WTC11 (cell line): ENCODE data around the gene TAOK2. TPM values are rescaled to one million over a fixed set of nuclear protein-coding genes. Genes with fewer than 3 reads are reported as not detected.
A peak's percentile ranks its signal among the peaks of the same experiment; 100 is the strongest.

Experiments used
- ATAC-seq: fragments of 200-7000 bp; cut with Tn5 transposase; 2 replicates; pipeline ENCODE4 v1.10.0; 2021; ENCODE audit warnings: mild to moderate bottlenecking, moderate library complexity
- CTCF ChIA-PET: fragments of 300-600 bp; sonication (Branson Sonifier 250); formaldehyde crosslinking; loops from one replicate; lab custom pipeline; 2021; ENCODE audit warnings: antibody characterized with exemption; lab: Charles Lee
- POLR2A ChIA-PET: fragments of 350-600 bp; sonication (Branson Sonifier 250); formaldehyde crosslinking; loops from one replicate; lab custom pipeline; 2021; ENCODE audit warnings: antibody characterized with exemption; lab: Charles Lee
- DNase-seq: peaks from one replicate; pipeline ENCODE4 v3.0.0; 2021; ENCODE audit warnings: low spot score
- H3K27ac Mint-ChIP-seq: 2 replicates; pipeline ENCODE4 v1.8.0; 2021; ENCODE audit warnings: mixed read lengths
- H3K27me3 Mint-ChIP-seq: 2 replicates; pipeline ENCODE4 v1.8.0; 2021; ENCODE audit warnings: low read depth, mild to moderate bottlenecking, moderate library complexity, mixed read lengths
- H3K36me3 Mint-ChIP-seq: 2 replicates; pipeline ENCODE4 v1.8.0; 2021; ENCODE audit warnings: mixed read lengths
- H3K4me1 Mint-ChIP-seq: 2 replicates; pipeline ENCODE4 v1.8.0; 2022; ENCODE audit warnings: mixed read lengths
- H3K4me3 Mint-ChIP-seq: 2 replicates; pipeline ENCODE4 v1.8.0; 2021; ENCODE audit warnings: mild to moderate bottlenecking, moderate library complexity, mixed read lengths
- H3K9me3 Mint-ChIP-seq: 2 replicates; pipeline ENCODE4 v1.8.0; 2021; ENCODE audit warnings: mixed read lengths
- ATF1 ChIP-seq: sonication (generic); formaldehyde crosslinking; IDR thresholded peaks from 2 replicates; pipeline ENCODE4 v1.8.1; 2023; ENCODE audit warnings: mild to moderate bottlenecking, moderate library complexity, missing genetic modification reagents
- CREM ChIP-seq: sonication (generic); formaldehyde crosslinking; IDR thresholded peaks from 2 replicates; pipeline ENCODE4 v1.8.1; 2022; ENCODE audit warnings: mild to moderate bottlenecking, missing genetic modification reagents, moderate library complexity
- ERG ChIP-seq: fragments of 250-450 bp; sonication (Bioruptor Pico); IDR thresholded peaks from 2 replicates; pipeline ENCODE4 v1.8.0; 2021; ENCODE audit warnings: mild to moderate bottlenecking
- FOXJ3 ChIP-seq: sonication (generic); formaldehyde crosslinking; IDR thresholded peaks from 2 replicates; pipeline ENCODE4 v1.9.0; 2021; ENCODE audit warnings: missing genetic modification reagents, mild to moderate bottlenecking, borderline replicate concordance
- FOXP1 ChIP-seq: sonication (generic); formaldehyde crosslinking; IDR thresholded peaks from 2 replicates; pipeline ENCODE4 v1.8.0; 2022; ENCODE audit warnings: missing genetic modification reagents, mild to moderate bottlenecking, moderate library complexity, borderline replicate concordance
- NFATC4 ChIP-seq: fragments of 250-450 bp; sonication (Bioruptor Pico); IDR thresholded peaks from 2 replicates; pipeline ENCODE4 v1.9.0; 2021; ENCODE audit warnings: mild to moderate bottlenecking
- SP1 ChIP-seq: sonication (generic); formaldehyde crosslinking; conservative IDR thresholded peaks from 2 replicates; pipeline ENCODE4 v1.8.1; 2022; ENCODE audit warnings: missing genetic modification reagents
- TEAD4 ChIP-seq: sonication (generic); formaldehyde crosslinking; IDR thresholded peaks from 2 replicates; pipeline ENCODE4 v1.8.0; 2022; ENCODE audit warnings: mild to moderate bottlenecking, missing genetic modification reagents
- ZNF232 ChIP-seq: sonication (generic); formaldehyde crosslinking; IDR thresholded peaks from 2 replicates; pipeline ENCODE4 v1.8.0; 2022; ENCODE audit warnings: mild to moderate bottlenecking, missing genetic modification reagents
- ZNF317 ChIP-seq: sonication (generic); formaldehyde crosslinking; IDR thresholded peaks from 2 replicates; pipeline ENCODE4 v1.8.1; 2023; ENCODE audit warnings: low read depth, mild to moderate bottlenecking, moderate library complexity, missing genetic modification reagents, borderline replicate concordance
- total RNA-seq: library from RNA; stranded (reverse); gene quantifications from 3 replicates; pipeline ENCODE4 v1.2.3, GENCODE V29; 2021
- TF ChIP-seq, protein P1 (sequence below): sonication (generic); formaldehyde crosslinking; IDR thresholded peaks from 2 replicates; pipeline ENCODE4 v1.8.1; 2023; ENCODE audit warnings: mild to moderate bottlenecking, missing genetic modification reagents
- TF ChIP-seq, protein P2 (sequence below): fragments of 250-450 bp; sonication (Bioruptor Pico); conservative IDR thresholded peaks from 2 replicates; pipeline ENCODE4 v1.9.0; 2021; ENCODE audit warnings: mild to moderate bottlenecking
- TF ChIP-seq, protein P3 (sequence below): sonication (generic); formaldehyde crosslinking; IDR thresholded peaks from 2 replicates; pipeline ENCODE4 v1.8.0; 2023; ENCODE audit warnings: missing genetic modification reagents, mild to moderate bottlenecking, borderline replicate concordance

Gene TAOK2
- total RNA-seq, 1 experiment from 2014 or later = 42.4 TPM

DNA sequence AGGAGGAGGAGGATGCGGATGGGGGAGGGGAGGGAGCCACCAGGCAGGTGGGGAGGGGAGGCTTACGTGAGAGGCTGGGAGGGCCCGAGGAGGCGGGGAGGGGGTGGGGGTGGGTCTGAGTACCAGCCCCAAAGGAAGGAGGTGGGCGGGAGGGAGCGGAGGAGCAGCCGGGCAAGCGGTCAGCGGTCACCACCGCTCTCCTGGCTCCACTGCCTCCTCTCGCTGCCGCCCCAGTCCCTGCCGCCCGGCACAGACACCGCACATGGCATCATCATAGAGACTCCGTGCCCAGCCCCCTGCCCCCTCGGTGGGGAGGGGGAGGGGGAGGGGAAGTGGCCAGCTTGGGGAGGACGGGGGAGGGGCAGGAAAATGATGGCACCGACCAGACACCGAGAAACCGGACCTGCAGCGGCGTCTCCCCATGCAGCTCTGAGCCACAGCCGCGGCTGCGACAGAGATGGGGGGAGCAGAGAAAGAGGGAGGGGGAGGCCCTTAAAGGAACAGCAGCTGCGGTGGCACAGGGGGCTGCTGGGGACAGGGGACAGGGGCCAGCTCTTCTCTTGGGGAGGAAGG is 57.3 kb downstream of the TAOK2 start, which contains the start of gene TLCD3B:
Gene TLCD3B (minus strand): TSS at position 431 of the 573 bp plus-strand sequence. CDS start 744 bp downstream, outside the sequence.
- H3K27me3 Mint-ChIP-seq = peaks cover 40% of the 10 kb centered on the region
- H3K36me3 Mint-ChIP-seq = no peaks in the 10 kb centered on the region
- POLR2A ChIA-PET = interaction anchor here (0.5 to 1.5 kb wide), 4 partner anchors 29 to 346 kb away, joined by 3 to 5 read pairs (median 3); partner anchors contain the start of gene ALDOA
- TF ChIP-seq SP1 (CRISPR knock-in tag) (peak; percentile 54), ERG (CRISPR knock-in tag) (no peak), FOXP1 (CRISPR knock-in tag) (no peak), ZNF317 (CRISPR knock-in tag) (no peak), TEAD4 (CRISPR knock-in tag) (no peak), NFATC4 (CRISPR knock-in tag) (no peak)
- TF ChIP-seq, protein P1, sequence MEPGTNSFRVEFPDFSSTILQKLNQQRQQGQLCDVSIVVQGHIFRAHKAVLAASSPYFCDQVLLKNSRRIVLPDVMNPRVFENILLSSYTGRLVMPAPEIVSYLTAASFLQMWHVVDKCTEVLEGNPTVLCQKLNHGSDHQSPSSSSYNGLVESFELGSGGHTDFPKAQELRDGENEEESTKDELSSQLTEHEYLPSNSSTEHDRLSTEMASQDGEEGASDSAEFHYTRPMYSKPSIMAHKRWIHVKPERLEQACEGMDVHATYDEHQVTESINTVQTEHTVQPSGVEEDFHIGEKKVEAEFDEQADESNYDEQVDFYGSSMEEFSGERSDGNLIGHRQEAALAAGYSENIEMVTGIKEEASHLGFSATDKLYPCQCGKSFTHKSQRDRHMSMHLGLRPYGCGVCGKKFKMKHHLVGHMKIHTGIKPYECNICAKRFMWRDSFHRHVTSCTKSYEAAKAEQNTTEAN (CRISPR knock-in tag) = 0 out of 2 replicates have a peak, but pooled peaks have one; percentile 48
- TF ChIP-seq, all 79 proteins: peak for 2
- ATAC-seq = peak; percentile 18
- peaks cover 35% of the 10 kb centered on the region for H3K4me1 Mint-ChIP-seq
- DNase-seq = no peak
- H3K27ac Mint-ChIP-seq = no peak within 1 kb of the TSS
- H3K4me3 Mint-ChIP-seq = peak within 1 kb of the TSS; percentile 79
- CTCF ChIA-PET = interaction anchor here (0.6 to 3.6 kb wide), 40 partner anchors 7 to 1747 kb away, joined by 3 to 79 read pairs (median 13); partner anchors contain the start of genes ASPHD1, C16orf92, CDIPT and DOC2A
- H3K9me3 Mint-ChIP-seq = no peaks in the 10 kb centered on the region

DNA sequence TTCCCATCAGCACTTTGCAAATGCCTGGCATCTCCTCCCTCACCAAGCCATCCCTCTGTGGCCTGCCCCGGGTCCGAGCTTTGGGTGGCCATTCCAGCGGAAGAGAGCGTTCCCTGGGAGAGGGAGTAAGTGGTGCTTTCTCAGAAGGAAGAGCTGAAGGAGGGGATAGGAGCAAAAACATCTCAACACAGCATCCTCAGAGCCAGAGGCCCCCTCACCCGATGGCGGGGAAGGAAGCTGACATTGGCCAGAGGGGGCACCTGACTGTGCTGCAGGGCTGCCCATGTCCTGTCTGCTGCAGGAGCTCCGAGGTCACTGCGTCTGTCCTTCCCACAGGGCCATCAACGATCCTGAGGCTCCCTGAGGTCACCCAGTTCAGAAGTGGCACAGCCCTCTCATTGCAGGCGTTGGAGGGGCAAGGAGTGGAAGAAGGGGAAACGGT is 57.8 kb downstream of the TAOK2 start:
- POLR2A ChIA-PET = interaction anchor here (0.5 to 1.5 kb wide), 7 partner anchors 15 to 619 kb away, joined by 3 to 7 read pairs (median 3); partner anchors contain the start of genes ALDOA, KIF22 and PRR14
- ATAC-seq (no peak), DNase-seq (no peak)
- no peaks in the 10 kb centered on the region for H3K36me3 Mint-ChIP-seq
- H3K4me1 Mint-ChIP-seq = peaks cover 35% of the 10 kb centered on the region
- H3K4me3 Mint-ChIP-seq = peak overlapping the region; percentile 79
- H3K9me3 Mint-ChIP-seq = peaks cover 2% of the 10 kb centered on the region; the same call in 1 of the 2 replicates
- peaks cover 46% of the 10 kb centered on the region for H3K27me3 Mint-ChIP-seq
- H3K27ac Mint-ChIP-seq = no peak overlapping the region
- CTCF ChIA-PET = interaction anchor here (0.6 to 3.6 kb wide), 65 partner anchors 8 to 584 kb away, joined by 3 to 79 read pairs (median 9); partner anchors contain the start of genes ALDOA, ASPHD1, C16orf92 and CDIPT
- TF ChIP-seq, protein P2, sequence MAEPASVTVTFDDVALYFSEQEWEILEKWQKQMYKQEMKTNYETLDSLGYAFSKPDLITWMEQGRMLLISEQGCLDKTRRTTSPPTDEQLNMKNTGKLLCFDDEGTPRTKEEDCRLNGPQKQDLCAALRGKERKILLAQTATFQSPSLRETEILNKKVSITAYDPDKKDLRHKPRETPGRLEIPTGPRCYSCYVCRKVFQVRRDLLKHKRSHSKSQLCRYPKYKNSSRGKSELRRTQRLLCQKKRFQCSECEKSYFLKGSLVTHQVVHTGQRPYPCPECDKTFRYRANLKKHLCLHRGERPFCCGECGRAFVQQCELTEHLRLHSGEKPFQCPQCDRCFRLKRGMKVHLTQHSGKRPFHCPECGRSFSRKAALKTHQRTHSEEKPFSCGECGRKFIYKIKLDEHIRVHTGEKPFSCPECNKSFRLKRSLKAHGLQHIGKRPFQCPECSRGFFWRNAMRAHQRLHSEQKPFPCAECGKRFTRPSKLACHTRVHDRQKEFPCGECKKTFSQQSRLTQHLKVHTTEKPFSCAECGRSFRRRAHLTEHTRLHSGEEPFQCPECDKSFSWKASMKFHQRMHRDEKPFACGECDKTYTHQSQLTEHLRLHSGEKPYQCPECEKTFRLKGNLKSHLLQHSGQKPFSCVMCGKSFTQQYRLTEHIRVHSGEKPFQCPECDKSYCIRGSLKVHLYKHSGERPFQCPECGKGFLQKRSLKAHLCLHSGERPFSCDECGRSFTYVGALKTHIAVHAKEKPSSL (CRISPR knock-in tag) = no peak
- no peak for TF ChIP-seq CREM (CRISPR knock-in tag)
- TF ChIP-seq ZNF232 (CRISPR knock-in tag) = no peak
- no peak for TF ChIP-seq FOXJ3 (CRISPR knock-in tag)
- TF ChIP-seq, protein P3, sequence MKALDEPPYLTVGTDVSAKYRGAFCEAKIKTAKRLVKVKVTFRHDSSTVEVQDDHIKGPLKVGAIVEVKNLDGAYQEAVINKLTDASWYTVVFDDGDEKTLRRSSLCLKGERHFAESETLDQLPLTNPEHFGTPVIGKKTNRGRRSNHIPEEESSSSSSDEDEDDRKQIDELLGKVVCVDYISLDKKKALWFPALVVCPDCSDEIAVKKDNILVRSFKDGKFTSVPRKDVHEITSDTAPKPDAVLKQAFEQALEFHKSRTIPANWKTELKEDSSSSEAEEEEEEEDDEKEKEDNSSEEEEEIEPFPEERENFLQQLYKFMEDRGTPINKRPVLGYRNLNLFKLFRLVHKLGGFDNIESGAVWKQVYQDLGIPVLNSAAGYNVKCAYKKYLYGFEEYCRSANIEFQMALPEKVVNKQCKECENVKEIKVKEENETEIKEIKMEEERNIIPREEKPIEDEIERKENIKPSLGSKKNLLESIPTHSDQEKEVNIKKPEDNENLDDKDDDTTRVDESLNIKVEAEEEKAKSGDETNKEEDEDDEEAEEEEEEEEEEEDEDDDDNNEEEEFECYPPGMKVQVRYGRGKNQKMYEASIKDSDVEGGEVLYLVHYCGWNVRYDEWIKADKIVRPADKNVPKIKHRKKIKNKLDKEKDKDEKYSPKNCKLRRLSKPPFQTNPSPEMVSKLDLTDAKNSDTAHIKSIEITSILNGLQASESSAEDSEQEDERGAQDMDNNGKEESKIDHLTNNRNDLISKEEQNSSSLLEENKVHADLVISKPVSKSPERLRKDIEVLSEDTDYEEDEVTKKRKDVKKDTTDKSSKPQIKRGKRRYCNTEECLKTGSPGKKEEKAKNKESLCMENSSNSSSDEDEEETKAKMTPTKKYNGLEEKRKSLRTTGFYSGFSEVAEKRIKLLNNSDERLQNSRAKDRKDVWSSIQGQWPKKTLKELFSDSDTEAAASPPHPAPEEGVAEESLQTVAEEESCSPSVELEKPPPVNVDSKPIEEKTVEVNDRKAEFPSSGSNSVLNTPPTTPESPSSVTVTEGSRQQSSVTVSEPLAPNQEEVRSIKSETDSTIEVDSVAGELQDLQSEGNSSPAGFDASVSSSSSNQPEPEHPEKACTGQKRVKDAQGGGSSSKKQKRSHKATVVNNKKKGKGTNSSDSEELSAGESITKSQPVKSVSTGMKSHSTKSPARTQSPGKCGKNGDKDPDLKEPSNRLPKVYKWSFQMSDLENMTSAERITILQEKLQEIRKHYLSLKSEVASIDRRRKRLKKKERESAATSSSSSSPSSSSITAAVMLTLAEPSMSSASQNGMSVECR (CRISPR knock-in tag) = no peak
- TF ChIP-seq ATF1 (CRISPR knock-in tag) = no peak
- TF ChIP-seq, all 79 proteins: peak for 0
